IMR-90 (cell line): Measurements from ENCODE around the gene MEX3A.

Source experiments
- POLR2A ChIP-seq: IDR thresholded peaks from 2 replicates; pipeline ENCODE4 v1.6.1; 2012; ENCODE audit warnings: mild to moderate bottlenecking, low read depth, low read length
- RAD21 ChIP-seq: IDR thresholded peaks from 2 replicates; pipeline ENCODE4 v1.6.1; 2012; ENCODE audit warnings: low read length, improper control_type of control experiment
- TF ChIP-seq, protein P1 (sequence below): conservative IDR thresholded peaks from 2 replicates; pipeline ENCODE4 v1.5.1; 2012; ENCODE audit warnings: mild to moderate bottlenecking, low read depth, low read length, improper control_type of control experiment
- TF ChIP-seq, protein P2 (sequence below): fragments of 150-350 bp; IDR thresholded peaks from 2 replicates; pipeline ENCODE4 v1.6.1; 2016; ENCODE audit warnings: low read depth, mild to moderate bottlenecking, low read length, moderate library complexity, borderline replicate concordance

DNA sequence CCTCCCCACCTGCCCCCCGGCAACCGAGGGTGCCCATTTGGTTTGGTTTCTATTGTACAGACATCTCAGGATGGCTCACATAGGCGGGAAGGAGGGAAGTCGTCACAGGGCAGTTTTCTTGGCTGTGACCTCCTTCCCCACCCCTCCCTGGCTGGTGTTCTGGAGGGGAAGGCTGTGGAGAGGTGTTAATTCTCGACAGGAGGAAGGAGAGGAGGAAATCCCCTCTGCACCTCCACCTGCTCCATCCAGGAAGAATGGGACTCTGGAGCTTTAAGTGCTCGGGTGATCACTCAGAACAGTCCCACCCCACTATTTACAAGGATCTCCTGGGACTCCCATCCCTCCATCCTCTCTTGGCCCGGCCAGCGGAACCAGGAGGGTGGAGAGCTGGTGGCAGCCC is 7.6 kb downstream of the MEX3A start:
- TF ChIP-seq POLR2A (no peak), RAD21 (no peak)
- TF ChIP-seq, protein P1, sequence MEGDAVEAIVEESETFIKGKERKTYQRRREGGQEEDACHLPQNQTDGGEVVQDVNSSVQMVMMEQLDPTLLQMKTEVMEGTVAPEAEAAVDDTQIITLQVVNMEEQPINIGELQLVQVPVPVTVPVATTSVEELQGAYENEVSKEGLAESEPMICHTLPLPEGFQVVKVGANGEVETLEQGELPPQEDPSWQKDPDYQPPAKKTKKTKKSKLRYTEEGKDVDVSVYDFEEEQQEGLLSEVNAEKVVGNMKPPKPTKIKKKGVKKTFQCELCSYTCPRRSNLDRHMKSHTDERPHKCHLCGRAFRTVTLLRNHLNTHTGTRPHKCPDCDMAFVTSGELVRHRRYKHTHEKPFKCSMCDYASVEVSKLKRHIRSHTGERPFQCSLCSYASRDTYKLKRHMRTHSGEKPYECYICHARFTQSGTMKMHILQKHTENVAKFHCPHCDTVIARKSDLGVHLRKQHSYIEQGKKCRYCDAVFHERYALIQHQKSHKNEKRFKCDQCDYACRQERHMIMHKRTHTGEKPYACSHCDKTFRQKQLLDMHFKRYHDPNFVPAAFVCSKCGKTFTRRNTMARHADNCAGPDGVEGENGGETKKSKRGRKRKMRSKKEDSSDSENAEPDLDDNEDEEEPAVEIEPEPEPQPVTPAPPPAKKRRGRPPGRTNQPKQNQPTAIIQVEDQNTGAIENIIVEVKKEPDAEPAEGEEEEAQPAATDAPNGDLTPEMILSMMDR: no peak
- TF ChIP-seq, protein P2, sequence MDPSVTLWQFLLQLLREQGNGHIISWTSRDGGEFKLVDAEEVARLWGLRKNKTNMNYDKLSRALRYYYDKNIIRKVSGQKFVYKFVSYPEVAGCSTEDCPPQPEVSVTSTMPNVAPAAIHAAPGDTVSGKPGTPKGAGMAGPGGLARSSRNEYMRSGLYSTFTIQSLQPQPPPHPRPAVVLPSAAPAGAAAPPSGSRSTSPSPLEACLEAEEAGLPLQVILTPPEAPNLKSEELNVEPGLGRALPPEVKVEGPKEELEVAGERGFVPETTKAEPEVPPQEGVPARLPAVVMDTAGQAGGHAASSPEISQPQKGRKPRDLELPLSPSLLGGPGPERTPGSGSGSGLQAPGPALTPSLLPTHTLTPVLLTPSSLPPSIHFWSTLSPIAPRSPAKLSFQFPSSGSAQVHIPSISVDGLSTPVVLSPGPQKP: no peak
